Left renal pelvis (tissue), 4 donors: ENCODE measurements around the gene MTERF4. TPM values are rescaled to one million over a fixed set of nuclear protein-coding genes. Genes with fewer than 3 reads are reported as not detected.
"Not testable (repeated sequence)": the region's sequence is repeated elsewhere in the genome, so short reads cannot be mapped to it uniquely, and the experiment has no call there.

Experiments
- DNase-seq, 4 donors: peaks; one replicate each; pipeline ENCODE4 v3.0.0-alpha.2; 2013; ENCODE audit warnings: low read depth in 4 of 4, low spot score in 3 of 4
- polyA plus RNA-seq, 4 donors: library from polyadenylated mRNA; unstranded; fragments of 120-200 nt; gene quantifications; one replicate each; pipeline ENCODE4 v1.2.1, GENCODE V29; 2013; ENCODE audit not compliant: insufficient read length in 4 of 4

Gene MTERF4
- polyA plus RNA-seq, 4 donors: 55.4 to 76.9 (median 67.5) TPM

- DNase-seq: no peak
These were observed 10.5 kb upstream of the MTERF4 start for GRCh38 chr2:241112592-241112991.

- DNase-seq: no peak
These were observed 10.0 kb upstream of the MTERF4 start for GRCh38 chr2:241112046-241112445.

- no peak for DNase-seq
These were observed 9.3 kb upstream of the MTERF4 start for GRCh38 chr2:241111440-241111805.

GRCh38 chr2:241110607-241111439 lies 8.7 kb upstream of the MTERF4 start:
- no peak for DNase-seq

GRCh38 chr2:241110089-241110606 lies 8.1 kb upstream of the MTERF4 start:
- DNase-seq: no peak

GRCh38 chr2:241109210-241110088 lies 7.4 kb upstream of the MTERF4 start:
- DNase-seq: no peak

GRCh38 chr2:241108271-241109209 lies 6.5 kb upstream of the MTERF4 start:
- no peak for DNase-seq

GRCh38 chr2:241107031-241107783 lies 5.1 kb upstream of the MTERF4 start:
- no peak for DNase-seq

- no peak for DNase-seq
These were observed 3.6 kb upstream of the MTERF4 start for GRCh38 chr2:241105641-241106040.

GRCh38 chr2:241104611-241105010 lies 2.5 kb upstream of the MTERF4 start:
- DNase-seq: not testable (repeated sequence)

GRCh38 chr2:241103176-241103595 lies 1.1 kb upstream of the MTERF4 start:
- DNase-seq: no peak

- DNase-seq: no peak
These were observed 2.8 kb downstream of the MTERF4 start for GRCh38 chr2:241099246-241099645.

GRCh38 chr2:241096979-241097378 lies 5.1 kb downstream of the MTERF4 start:
- DNase-seq: no peak

- no peak for DNase-seq
These were observed 6.3 kb downstream of the MTERF4 start for GRCh38 chr2:241095594-241096290.

- no peak for DNase-seq
These were observed 7.1 kb downstream of the MTERF4 start for GRCh38 chr2:241094924-241095420.

- DNase-seq: no peak
These were observed 7.9 kb downstream of the MTERF4 start for GRCh38 chr2:241094172-241094571.

- not testable (repeated sequence) for DNase-seq
These were observed 8.8 kb downstream of the MTERF4 start for GRCh38 chr2:241093133-241093781.

- no peak for DNase-seq
These were observed 9.4 kb downstream of the MTERF4 start for GRCh38 chr2:241092677-241093076.
